ENCODE data around the gene HSD11B2. TPM values are rescaled to one million over a fixed set of nuclear protein-coding genes. Genes with fewer than 3 reads are reported as not detected.

HSD11B2 gene
- total and polyA plus RNA-seq, 10 of the 15 experiments (the other 5 are each of a cell fraction or from before 2014, with no cell fraction given), result 0.09 to 0.34 (median 0.21) TPM; not detected in 2

GRCh38 chr16:67480833-67481560 lies 50.1 kb downstream of the HSD11B2 start, which contains the start of gene ATP6V0D1 (continued):
- peak; percentile 100 for TF ChIP-seq MAX (IDR thresholded peaks at IDR 0.05; ENCODE audit: low read depth, low read length)
- TF ChIP-seq ZNF622 (IDR thresholded peaks at IDR 0.05), result no peak
- no peak for TF ChIP-seq MLLT1 (IDR thresholded peaks at IDR 0.05)
- peak; percentile 92 for TF ChIP-seq E4F1 (IDR thresholded peaks at IDR 0.05; ENCODE audit: borderline replicate concordance, partially characterized antibody)
- peak; percentile 54; the same call in 1 of the 2 replicates for TF ChIP-seq RFX5 (IDR thresholded peaks at IDR 0.05; ENCODE audit: low read depth, low read length)
- TF ChIP-seq BRCA1 (IDR thresholded peaks at IDR 0.05; ENCODE audit: low read depth, low read length), result no peak
- peak; percentile 78 for TF ChIP-seq SP1 (IDR thresholded peaks at IDR 0.05; ENCODE audit: low read depth, low read length)
- no peak for TF ChIP-seq PBX3 (IDR thresholded peaks at IDR 0.05; ENCODE audit: insufficient replicate concordance, low read depth, low read length)
- no peak for TF ChIP-seq JUNB (IDR thresholded peaks at IDR 0.05)
- TF ChIP-seq KLF5 (IDR thresholded peaks at IDR 0.05; ENCODE audit: partially characterized antibody), result no peak
- TF ChIP-seq IKZF1 (conservative IDR thresholded peaks at IDR 0.05), result peak; percentile 92
- TF ChIP-seq HDAC6 (IDR thresholded peaks at IDR 0.05; ENCODE audit: unreplicated experiment), result no peak
- TF ChIP-seq ZNF207 (IDR thresholded peaks at IDR 0.05; ENCODE audit: borderline replicate concordance), result peak; percentile 80; the same call in 1 of the 2 replicates
- peak; percentile 71 for TF ChIP-seq RUNX3 (IDR thresholded peaks at IDR 0.05; ENCODE audit: low read length)
- TF ChIP-seq RAD21 (IDR thresholded peaks at IDR 0.05; ENCODE audit: insufficient read depth, low read depth, low read length), result peak; percentile 81
- no peak for TF ChIP-seq ZNF274 (IDR thresholded peaks at IDR 0.05; ENCODE audit: insufficient read depth, insufficient read length)
- peak; percentile 77; the same call in 1 of the 2 replicates for TF ChIP-seq POLR2AphosphoS2 (IDR thresholded peaks at IDR 0.05; ENCODE audit: low read depth, low read length)
- 0 out of 2 replicates have a peak, but pooled peaks have one; percentile 26 for TF ChIP-seq RCOR1 (conservative IDR thresholded peaks at IDR 0.05; ENCODE audit: low read depth, low read length)
- TF ChIP-seq GABPA (IDR thresholded peaks at IDR 0.05; ENCODE audit: low read depth), result no peak
- TF ChIP-seq SIX5 (IDR thresholded peaks at IDR 0.05; ENCODE audit: low read depth, low read length, severe bottlenecking), result no peak
- no peak for TF ChIP-seq JUND (IDR thresholded peaks at IDR 0.05; ENCODE audit: low read depth, low read length)
- peak; percentile 90 for TF ChIP-seq MXI1 (IDR thresholded peaks at IDR 0.05; ENCODE audit: low read depth, low read length)
- no peak for TF ChIP-seq SUPT20H (IDR thresholded peaks at IDR 0.05; ENCODE audit: borderline replicate concordance, control insufficient read depth, low read depth, low read length)
- TF ChIP-seq RELA (IDR thresholded peaks at IDR 0.05; ENCODE audit: borderline replicate concordance, partially characterized antibody), result peak; percentile 99
- no peak for TF ChIP-seq BCL11A (IDR thresholded peaks at IDR 0.05; ENCODE audit: low read depth, low read length)
- peak; percentile 4; the same call in 1 of the 2 replicates for TF ChIP-seq TCF12 (IDR thresholded peaks at IDR 0.05; ENCODE audit: low read depth, low read length)
- TF ChIP-seq RAD51 (IDR thresholded peaks at IDR 0.05), result peak; percentile 100
